Vagina (tissue), 2 donors: Measurements from ENCODE around the gene SEC23A.

ENCODE experiments used
- CTCF ChIP-seq, 3 experiments: fragments of 450-650 bp in 2 of 3; fragments of 200-600 bp in 1 of 3; sonication (generic) in 1 of 3; IDR thresholded peaks; one replicate each; pipeline ENCODE4 v1.5.1; 2017 to 2019; ENCODE audit warnings: antibody characterized with exemption in 3 of 3, mild to moderate bottlenecking in 2 of 3, moderate library complexity in 2 of 3
- POLR2A ChIP-seq, 2 donors: fragments of 450-650 bp; IDR thresholded peaks; one replicate each; pipeline ENCODE4 v1.6.1; 2017; ENCODE audit warnings: antibody characterized with exemption in 2 of 2, mild to moderate bottlenecking in 2 of 2, moderate library complexity in 2 of 2
- POLR2AphosphoS5 ChIP-seq, 2 donors: sonication (generic); formaldehyde crosslinking; IDR thresholded peaks; one replicate each; pipeline ENCODE4 v1.9.0; 2017; ENCODE audit warnings: antibody characterized with exemption in 2 of 2, mild to moderate bottlenecking in 2 of 2, low read depth in 1 of 2; ENCODE audit not compliant: insufficient read depth in 1 of 2

- TF ChIP-seq POLR2A (IDR thresholded peaks at IDR 0.05) (no peak), CTCF (IDR thresholded peaks at IDR 0.05) (peak; percentile 10 to 42 (median 25)), POLR2AphosphoS5 (IDR thresholded peaks at IDR 0.05; ENCODE audit: insufficient read depth in 1 of 2, low read depth in 1 of 2) (no peak)
These were observed 4.6 kb upstream of the SEC23A start for GRCh38 chr14:39107591-39107996.
